Endothelial cell (in vitro differentiated cells): ENCODE data around the gene TTC7B. TPM values are rescaled to one million over a fixed set of nuclear protein-coding genes. Genes with fewer than 3 reads are reported as not detected.

Source experiments
- DNase-seq: peaks from one replicate; pipeline ENCODE4 v3.0.0; 2021; ENCODE audit warnings: low spot score
- H3K27ac Mint-ChIP-seq: one replicate; pipeline ENCODE4 v1.8.0; 2021; ENCODE audit warnings: mixed read lengths, inconsistent platforms; ENCODE audit not compliant: unreplicated experiment
- H3K27me3 Mint-ChIP-seq: one replicate; pipeline ENCODE4 v1.8.0; 2021; ENCODE audit warnings: mild to moderate bottlenecking, moderate library complexity, mixed read lengths, inconsistent platforms; ENCODE audit not compliant: unreplicated experiment
- H3K36me3 Mint-ChIP-seq: one replicate; pipeline ENCODE4 v1.8.0; 2021; ENCODE audit warnings: mild to moderate bottlenecking, low read depth, mixed read lengths, inconsistent platforms; ENCODE audit not compliant: unreplicated experiment
- H3K4me1 Mint-ChIP-seq: one replicate; pipeline ENCODE4 v1.8.0; 2021; ENCODE audit warnings: mild to moderate bottlenecking, mixed read lengths, inconsistent platforms; ENCODE audit not compliant: unreplicated experiment
- H3K4me3 Mint-ChIP-seq: one replicate; pipeline ENCODE4 v1.8.0; 2021; ENCODE audit warnings: mild to moderate bottlenecking, mixed read lengths, inconsistent platforms; ENCODE audit not compliant: unreplicated experiment
- H3K9me3 Mint-ChIP-seq: one replicate; pipeline ENCODE4 v1.8.0; 2021; ENCODE audit warnings: mixed read lengths, inconsistent platforms; ENCODE audit not compliant: unreplicated experiment
- total RNA-seq: library from RNA; stranded (reverse); fragmentation: NEBNext Ultra II Directional; extraction: Animal tissue kit (Norgen Biotek cat#: 25700); gene quantifications from one replicate; pipeline ENCODE4 v1.2.1, GENCODE V29; 2021; ENCODE audit not compliant: unreplicated experiment
- TF ChIP-seq, protein P1 (sequence below): fragments of 200-600 bp; sonication (generic); IDR thresholded peaks from one replicate; pipeline ENCODE4 v1.5.0; 2021; ENCODE audit warnings: antibody characterized with exemption; ENCODE audit not compliant: unreplicated experiment

The TTC7B gene
- total RNA-seq, 1 donor from 2014 or later: 93.5 TPM

DNA sequence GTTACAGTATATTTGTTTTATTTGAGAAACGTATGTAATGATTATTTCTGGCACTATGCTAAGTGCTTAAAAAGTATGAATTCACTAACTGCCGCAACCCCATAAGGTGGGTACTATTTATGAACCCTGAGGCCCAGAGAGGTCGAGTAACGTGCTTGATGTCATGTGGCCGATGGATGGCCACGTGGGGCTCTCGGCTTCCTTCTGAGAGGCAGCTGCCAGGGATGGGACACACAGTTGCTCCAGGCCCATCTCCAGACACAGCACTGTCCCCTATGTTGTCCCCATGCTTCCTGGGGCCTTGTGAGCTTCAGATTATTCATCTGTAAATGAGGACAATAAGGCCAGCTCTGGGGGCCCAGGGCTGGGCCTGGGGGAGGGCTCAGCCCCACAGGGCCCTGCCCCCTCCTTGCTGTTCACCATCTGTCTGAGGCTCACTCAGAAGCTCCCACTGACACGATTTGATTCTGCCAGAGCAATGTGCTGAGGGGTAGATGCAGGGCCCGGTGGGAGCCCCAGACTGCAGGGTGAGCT is 304.4 kb downstream of the TTC7B start:
- Mint-ChIP-seq H3K36me3 (no peaks in the 10 kb centered on the region), H3K4me3 (no peak overlapping the region), H3K27me3 (peaks cover 5% of the 10 kb centered on the region), H3K27ac (no peak overlapping the region), H3K4me1 (peaks cover 2% of the 10 kb centered on the region), H3K9me3 (no peaks in the 10 kb centered on the region)
- TF ChIP-seq, protein P1, sequence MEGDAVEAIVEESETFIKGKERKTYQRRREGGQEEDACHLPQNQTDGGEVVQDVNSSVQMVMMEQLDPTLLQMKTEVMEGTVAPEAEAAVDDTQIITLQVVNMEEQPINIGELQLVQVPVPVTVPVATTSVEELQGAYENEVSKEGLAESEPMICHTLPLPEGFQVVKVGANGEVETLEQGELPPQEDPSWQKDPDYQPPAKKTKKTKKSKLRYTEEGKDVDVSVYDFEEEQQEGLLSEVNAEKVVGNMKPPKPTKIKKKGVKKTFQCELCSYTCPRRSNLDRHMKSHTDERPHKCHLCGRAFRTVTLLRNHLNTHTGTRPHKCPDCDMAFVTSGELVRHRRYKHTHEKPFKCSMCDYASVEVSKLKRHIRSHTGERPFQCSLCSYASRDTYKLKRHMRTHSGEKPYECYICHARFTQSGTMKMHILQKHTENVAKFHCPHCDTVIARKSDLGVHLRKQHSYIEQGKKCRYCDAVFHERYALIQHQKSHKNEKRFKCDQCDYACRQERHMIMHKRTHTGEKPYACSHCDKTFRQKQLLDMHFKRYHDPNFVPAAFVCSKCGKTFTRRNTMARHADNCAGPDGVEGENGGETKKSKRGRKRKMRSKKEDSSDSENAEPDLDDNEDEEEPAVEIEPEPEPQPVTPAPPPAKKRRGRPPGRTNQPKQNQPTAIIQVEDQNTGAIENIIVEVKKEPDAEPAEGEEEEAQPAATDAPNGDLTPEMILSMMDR: no peak
- DNase-seq: no peak

DNA sequence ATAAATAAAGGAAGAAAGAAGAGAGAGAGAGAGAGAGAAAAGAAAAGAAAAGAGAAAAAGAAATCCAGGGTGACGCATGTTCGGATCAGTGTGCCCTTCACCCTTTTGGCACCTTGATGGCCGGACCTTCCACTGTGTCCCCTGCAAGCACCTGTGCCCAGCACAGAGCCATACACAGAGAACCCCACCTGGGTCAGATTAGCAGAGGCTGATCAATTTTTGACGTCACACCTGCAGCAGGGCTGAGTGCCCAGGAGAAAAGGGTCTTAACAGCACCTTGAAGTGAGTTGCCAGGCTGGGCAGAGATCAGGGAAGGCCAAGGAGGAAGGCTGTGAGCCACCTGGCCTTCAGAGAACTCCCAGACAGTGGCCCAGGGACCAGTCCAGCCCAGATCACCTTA is 305.0 kb downstream of the TTC7B start:
- H3K4me1 Mint-ChIP-seq: peaks cover 2% of the 10 kb centered on the region

DNA sequence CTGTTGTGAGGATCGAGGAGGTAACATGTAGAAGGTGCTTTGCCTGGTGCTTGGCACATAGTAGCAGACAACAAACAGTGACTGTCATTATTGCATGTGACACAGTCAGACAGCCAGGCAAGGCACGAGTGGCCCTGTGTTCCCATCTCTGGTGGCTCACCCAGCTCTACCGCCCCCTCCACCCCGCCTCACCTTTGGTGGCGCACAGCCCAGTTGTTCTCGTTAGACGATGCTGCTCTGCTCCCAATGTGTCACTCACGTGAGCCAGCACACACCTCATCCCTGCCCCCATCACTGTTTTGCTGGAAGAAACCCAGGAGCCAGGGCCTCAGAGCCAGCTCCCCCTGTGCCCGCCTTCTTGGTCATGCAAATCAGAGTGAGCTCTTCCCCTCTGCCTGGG is 306.1 kb downstream of the TTC7B start:
- Mint-ChIP-seq H3K4me3 (no peak overlapping the region), H3K4me1 (peaks cover 2% of the 10 kb centered on the region), H3K36me3 (no peaks in the 10 kb centered on the region), H3K27ac (no peak overlapping the region), H3K9me3 (no peaks in the 10 kb centered on the region), H3K27me3 (peaks cover 5% of the 10 kb centered on the region)
- no peak for DNase-seq
- TF ChIP-seq, protein P1: no peak

More for the DNA sequence above, 305.0 kb downstream of the TTC7B start:
- Mint-ChIP-seq H3K4me3 (no peak overlapping the region), H3K27me3 (peaks cover 5% of the 10 kb centered on the region), H3K27ac (no peak overlapping the region), H3K36me3 (no peaks in the 10 kb centered on the region), H3K9me3 (no peaks in the 10 kb centered on the region)
- DNase-seq: no peak
- TF ChIP-seq, protein P1: no peak

DNA sequence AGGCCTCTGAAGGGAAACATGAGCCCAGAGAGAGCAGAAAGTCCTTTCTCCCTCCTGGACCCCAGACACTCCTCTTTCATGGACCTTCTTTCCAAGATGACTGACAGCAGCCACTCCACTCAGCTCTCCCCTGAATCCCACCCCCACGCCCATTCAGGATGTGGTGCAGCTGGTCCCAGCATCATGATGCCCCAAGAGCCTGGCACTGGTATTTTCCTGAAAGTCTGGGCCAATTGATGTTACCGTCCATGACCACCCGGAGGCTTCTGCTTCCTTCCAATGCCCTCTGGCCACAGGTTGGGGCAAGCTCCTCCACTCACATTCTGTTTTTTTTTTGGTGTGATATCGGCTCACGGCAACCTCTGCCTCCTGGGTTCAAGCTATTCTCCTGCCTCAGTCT is 306.8 kb downstream of the TTC7B start:
- H3K4me1 Mint-ChIP-seq: peaks cover 2% of the 10 kb centered on the region
- TF ChIP-seq, protein P1: no peak
- no peak overlapping the region for H3K4me3 Mint-ChIP-seq
- H3K9me3 Mint-ChIP-seq: no peaks in the 10 kb centered on the region
- H3K27me3 Mint-ChIP-seq: peaks cover 5% of the 10 kb centered on the region
- no peak for DNase-seq
- no peak overlapping the region for H3K27ac Mint-ChIP-seq
- H3K36me3 Mint-ChIP-seq: no peaks in the 10 kb centered on the region

DNA sequence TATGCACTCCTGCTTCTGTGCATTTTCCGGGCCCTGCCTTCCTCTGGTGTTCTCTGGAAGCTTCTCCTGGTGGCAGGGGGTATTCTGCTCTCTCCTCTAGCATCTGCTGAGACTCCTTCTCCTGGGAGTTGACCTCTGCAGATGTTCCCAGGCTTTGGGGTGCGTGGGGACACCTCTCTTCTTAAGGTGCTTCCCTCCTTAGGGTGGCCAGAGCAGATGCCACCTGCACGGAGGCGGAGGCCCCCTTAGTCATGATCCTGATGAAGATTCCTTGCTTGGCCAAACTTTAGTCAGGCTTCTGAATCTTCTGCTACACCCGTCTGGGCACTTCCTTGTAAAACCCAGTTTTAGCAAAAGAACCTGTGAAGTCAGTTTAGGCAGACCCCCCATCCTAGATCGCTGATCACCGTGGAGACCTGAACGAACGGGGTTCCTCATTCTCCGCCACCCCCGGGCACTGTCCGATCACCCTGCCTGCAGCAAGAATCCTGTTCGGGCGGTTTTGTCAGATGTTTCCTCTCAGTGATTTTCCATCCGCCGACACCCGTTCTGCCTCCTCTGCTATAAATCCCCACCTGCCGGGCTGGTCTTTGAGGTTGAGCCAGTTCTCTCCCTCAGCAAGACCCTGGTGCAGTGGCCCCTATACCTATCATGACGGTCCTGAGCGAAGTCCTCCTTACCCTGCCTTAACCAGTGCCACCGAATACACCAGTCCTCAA is 307.5 kb downstream of the TTC7B start:
- peaks cover 5% of the 10 kb centered on the region for H3K27me3 Mint-ChIP-seq
- no peaks in the 10 kb centered on the region for H3K36me3 Mint-ChIP-seq
- H3K4me3 Mint-ChIP-seq: no peak overlapping the region
- no peak for DNase-seq
- no peak overlapping the region for H3K27ac Mint-ChIP-seq
- H3K9me3 Mint-ChIP-seq: no peaks in the 10 kb centered on the region
- peaks cover 2% of the 10 kb centered on the region for H3K4me1 Mint-ChIP-seq
- TF ChIP-seq, protein P1: no peak
